HG02973 (cell line): Measurements from ENCODE around the gene MTG2.
A peak's percentile ranks its signal among the peaks of the same experiment; 100 is the strongest.

ENCODE experiments used
- ATAC-seq: cut with Tn5 transposase; IDR thresholded peaks from one replicate; pipeline ENCODE4 v1.9.1; 2021; ENCODE audit warnings: moderate library complexity; ENCODE audit not compliant: unreplicated experiment

The MTG2 gene

DNA sequence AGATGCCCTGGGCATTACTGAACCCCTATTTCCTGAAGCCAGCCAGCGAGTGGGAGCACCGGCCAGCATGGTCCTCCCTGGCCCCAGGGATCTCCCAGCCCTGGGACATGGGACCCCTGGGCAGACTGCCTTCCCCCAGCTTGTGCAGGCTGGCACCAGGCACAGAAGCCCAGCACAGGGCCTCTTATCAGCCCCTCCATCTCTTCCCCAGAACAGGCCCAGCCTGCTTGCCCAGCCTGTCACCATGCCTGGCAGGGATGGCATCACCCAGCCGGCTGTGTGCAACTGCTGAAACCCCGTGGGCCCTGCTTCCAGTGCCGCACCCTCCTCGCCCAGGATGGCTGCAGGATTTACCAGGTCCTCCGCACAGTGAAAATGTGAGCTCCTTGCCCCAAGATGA lies 49.4 kb downstream of the MTG2 start:
- no peak for ATAC-seq

DNA sequence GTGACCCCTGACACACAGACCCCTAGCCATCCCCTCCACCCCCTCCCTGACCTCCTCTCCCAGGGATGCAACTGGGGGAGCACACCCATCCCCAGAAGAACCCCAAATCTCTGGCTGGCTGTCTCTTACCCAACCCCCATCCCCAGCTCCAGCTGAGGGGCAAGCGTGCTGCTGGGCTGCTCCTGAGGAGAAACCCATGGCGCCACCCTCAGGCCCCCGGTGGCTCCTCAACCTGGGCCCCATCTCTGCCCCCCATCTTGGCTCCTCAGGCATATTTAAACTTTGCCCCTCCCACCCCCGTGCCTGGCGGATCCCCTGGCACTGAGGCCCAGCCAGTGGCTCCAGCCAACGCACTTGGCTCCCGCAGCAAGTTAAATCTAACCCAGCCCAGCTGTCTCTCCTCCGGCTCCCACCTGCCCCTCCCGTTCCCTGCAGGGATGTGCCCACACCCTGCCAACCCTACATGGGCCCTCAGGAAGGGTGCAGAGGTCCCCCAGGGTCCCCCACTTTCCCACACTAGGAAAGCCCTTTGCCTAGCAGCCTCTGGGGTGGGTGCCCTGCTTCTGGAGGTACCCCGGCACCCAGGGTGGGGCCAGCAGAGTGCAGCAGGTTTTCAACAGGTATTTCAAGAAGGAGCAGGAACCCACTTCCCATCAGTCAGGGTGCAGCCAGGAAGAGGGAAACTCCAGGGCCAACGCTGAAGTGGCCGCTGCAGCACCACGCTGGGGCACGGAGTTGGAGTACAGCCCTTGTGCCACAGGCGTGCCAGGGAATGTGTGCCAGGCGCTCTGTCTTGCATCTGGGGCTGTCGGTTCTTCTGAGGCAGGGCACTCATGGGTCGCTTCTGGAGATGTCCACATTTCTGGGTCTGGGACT lies 50.2 kb downstream of the MTG2 start:
- no peak for ATAC-seq

DNA sequence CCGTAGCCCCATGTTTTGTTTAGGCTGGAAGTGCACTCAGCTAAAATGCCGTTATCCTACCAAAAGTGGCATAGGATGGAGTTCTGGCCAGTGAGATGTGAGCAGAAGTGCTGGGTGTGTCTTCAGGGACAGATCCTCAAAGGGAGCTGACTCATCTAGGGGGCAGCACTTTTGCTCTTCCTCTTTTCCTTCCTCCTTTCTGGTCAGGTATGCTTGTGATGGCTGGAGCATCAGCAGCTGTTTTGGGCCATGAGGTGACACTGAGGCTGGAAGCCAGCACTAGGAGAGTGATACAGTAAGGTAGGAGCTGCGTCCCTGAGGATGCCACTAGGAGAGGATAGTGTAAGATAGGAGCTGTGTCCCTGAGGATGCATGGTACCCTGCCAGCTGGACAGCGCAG lies 50.9 kb downstream of the MTG2 start:
- ATAC-seq: no peak

- ATAC-seq: no peak
Observed at GRCh38 chr20:62234339-62234738, 51.5 kb downstream of the MTG2 start.

DNA sequence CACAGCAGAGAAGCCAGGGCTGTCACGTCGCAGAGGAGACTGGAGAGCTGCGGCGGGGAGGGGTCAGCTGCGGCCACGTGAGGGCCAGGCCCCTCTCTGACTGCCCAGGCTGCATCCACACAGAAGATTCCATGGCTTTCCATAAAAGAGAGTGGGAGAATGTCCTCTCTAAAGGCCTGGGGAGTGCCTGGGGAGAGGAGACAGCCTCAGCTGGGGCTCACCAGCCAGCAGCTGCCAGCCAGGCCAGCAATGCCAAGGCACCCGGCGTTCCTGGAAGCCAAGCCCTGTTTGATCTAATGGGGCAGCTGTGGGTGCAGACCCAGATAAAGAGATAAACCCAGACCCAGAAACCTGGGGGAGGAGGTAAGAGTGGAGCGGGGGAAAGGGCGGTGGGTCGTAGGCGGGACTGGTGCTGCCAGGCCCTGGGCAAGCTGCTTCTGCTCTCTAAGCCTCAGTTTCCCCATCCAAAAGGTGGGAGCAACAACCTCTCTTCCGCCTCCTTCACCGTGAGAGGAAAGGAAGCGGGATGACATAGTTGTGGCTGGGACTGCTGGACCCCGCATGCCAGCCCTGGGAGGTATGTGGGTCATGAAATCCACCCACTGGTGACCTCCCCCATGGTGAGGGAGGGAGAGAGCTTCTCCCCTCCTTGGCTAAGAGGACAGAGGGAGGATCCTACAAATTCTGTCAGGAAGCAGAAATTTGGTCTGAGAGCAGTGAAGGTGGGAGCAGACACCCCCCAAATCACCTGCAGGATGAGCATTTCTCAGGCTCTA lies 52.4 kb downstream of the MTG2 start:
- ATAC-seq: no peak

- ATAC-seq: no peak
Observed at GRCh38 chr20:62235777-62236157, 52.9 kb downstream of the MTG2 start.

DNA sequence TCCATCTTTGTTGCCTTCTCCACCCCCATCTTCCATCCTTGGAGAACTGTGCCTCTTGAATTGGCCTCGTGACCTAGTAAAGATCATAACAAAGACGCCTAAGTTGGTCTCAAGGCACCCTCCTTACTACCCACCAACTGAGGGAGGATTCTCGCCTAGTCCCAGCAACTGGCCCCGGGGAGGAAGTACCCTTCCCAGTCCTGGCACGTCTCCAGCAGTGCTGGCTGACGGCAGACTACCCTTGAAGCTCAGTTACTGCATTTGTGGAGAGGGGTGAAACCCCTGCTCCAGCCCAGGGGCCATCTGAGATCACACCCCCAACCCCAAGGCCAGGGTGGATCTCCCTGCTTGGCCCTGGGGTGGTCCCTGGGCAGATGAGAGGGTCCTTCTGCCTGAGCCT lies 53.4 kb downstream of the MTG2 start:
- no peak for ATAC-seq

DNA sequence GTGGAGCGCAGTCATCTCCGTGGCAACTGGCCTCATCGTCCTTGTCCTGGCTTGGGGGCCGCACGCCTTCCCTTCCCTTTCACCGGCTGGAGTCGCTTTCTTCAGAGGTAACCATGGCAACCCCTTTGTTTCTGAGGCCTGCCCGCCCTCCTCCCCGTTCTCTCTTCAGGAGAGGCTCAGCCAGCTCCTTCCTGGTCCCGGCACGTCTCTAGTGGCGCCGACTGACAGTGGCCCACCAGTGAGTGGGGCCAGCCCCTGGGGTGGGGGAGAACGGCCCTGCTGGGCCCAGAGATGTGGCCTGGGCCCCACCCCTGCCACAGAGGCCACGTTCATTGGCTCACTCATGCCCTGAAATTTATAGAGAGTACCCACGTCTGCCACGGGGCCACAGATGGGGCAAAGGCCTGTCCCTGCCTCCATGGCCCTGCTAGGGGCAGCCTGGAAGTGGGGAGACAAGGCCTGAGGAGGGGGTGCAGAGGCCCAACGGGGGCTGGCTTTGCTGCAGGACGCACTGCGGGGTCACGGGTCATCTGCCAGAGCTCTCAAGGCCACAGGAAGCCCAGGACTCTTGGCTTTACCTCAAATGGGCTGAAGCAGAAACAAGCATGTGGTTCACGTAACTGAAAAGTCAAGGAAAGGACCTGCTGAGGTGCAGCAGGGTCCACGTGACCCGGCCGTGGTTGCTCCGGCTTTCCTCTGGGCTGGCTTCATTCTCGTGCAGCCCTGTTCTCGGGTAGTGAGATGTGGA lies 54.1 kb downstream of the MTG2 start:
- no peak for ATAC-seq

GRCh38 chr20:62237514-62237800 lies 54.6 kb downstream of the MTG2 start:
- no peak for ATAC-seq

DNA sequence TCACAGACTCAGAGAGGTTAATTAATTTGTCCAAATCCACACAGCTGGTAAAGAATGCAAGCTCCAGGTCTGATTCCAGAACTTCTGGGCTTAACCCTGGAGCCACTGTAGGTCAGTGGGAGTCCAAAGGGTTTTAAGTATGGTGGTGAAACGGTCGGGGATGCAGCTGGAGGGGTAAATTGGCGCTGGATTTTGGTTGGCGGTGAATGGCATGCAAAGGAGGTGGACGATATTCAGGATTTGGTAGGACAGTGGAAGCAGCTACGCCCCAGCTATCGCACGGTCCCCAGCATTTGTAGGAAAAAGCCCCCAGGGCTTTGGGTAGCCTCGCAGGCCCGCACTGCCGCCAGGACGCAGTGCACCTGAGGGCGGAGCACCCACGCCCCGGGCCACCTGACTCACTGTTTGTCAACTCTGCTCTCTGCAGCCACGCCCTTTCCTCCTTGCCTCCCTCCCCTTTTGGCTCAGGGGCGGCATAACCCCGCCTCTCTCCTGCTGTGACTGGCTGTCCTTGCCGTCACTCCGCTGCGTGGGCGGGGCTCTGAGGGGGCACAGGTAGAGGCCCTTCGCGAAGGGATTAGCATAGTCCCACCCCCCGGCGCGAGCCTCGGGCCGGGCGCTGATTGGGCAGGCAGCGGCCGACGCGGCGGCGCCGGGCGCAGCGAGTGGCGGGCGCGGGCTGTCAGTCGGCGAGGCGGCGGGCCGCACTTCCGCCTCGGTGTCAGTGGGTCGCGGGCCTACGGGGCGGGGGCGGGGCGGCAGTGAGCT lies 55.2 kb downstream of the MTG2 start, which contains the start of gene OSBPL2:
OSBPL2 (plus strand) TSS at position 721 of the 768 bp plus-strand sequence. CDS start 17,664 bp downstream, outside the sequence.
- ATAC-seq: peak; percentile 91

GRCh38 chr20:62238569-62239277 lies 55.9 kb downstream of the MTG2 start:
- ATAC-seq: peak; percentile 6

- no peak for ATAC-seq
Observed at GRCh38 chr20:62239278-62239879, 56.6 kb downstream of the MTG2 start.

DNA sequence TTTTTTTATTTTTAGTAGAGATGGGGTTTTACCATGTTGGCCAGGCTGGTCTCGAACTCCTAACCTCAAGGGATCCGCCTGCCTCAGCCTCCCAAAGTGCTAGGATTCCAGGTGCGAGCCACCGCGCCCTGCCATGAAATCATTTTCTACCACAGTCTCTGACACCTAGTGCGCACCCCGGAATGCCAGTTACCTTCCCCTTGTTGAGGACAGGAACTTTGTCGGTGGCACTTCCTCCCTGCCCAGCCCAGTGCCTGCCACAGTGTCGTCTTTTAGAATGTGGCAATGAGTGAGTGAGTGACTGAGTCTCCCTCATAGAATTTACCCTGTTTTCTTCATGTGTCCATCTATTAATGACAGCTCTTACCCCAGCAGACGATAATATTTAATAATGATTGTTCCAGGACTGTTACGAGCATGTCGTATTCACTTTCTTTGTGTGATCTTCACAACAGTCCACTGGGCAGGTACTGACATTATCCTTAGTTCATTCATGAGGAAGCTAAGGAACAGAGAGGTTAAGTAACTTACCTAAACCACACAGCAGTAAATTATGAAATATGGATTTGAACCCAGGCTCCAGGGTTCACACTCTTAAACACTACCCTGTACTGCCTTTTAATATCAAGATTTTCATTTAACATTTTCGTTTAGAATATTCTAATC lies 57.3 kb downstream of the MTG2 start:
- no peak for ATAC-seq

- no peak for ATAC-seq
Observed at GRCh38 chr20:62241506-62241905, 58.7 kb downstream of the MTG2 start.

- ATAC-seq: no peak
Observed at GRCh38 chr20:62242176-62242575, 59.3 kb downstream of the MTG2 start.

DNA sequence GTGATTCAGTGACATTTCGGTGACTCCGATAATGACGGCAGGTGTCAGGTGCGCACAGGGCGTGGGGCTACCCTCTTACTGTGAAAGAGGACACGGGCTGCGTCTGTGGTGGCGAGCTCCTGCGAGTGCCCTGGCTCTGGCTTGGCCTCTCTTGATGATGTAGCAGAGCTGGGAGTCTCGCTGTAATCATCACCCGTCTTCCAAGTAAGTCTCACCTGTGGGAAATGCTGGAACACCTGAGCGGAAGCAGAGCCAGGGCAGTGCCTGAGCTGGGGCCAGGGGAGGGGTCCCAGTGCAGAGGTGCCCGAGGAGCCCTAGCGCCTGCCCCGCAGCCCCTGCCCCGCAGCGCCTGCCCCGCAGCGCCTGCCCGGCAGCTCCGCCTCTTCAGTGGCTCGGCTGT lies 60.3 kb downstream of the MTG2 start:
- no peak for ATAC-seq

GRCh38 chr20:62243906-62244515 lies 61.2 kb downstream of the MTG2 start:
- ATAC-seq: no peak

- no peak for ATAC-seq
Observed at GRCh38 chr20:62244644-62245108, 61.8 kb downstream of the MTG2 start.

GRCh38 chr20:62245911-62246280 lies 63.1 kb downstream of the MTG2 start:
- ATAC-seq: no peak
